C4-2B (cell line): ENCODE results near the gene ABCC6.

Experiments used
- ZFX ChIP-seq: fragments of 450-650 bp; IDR thresholded peaks from 2 replicates; pipeline ENCODE4 v1.6.1; 2017
- TF ChIP-seq, protein P1 (sequence below): fragments of 450-650 bp; conservative IDR thresholded peaks from 2 replicates; pipeline ENCODE4 v1.5.1; 2017; ENCODE audit warnings: mild to moderate bottlenecking

DNA sequence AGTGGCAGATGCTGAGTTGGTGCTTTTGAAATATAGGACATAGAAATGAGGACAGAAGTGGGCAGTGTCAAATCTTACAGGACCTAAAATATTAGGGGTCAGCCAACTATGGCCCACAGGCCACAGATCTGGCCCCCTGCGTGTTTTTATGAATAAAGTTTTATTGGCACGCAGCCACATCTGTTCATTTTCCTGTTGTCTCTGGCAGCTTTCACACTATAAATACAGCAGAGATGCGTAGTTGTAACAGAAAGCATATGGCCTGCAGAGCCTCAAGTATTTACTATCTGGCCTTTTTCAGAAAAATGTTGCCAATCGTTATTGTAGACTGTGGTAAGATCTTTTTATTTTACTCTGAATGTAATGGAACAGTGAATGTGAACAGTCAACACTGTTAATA lies 82.8 kb downstream of the ABCC6 start:
- TF ChIP-seq, protein P1, sequence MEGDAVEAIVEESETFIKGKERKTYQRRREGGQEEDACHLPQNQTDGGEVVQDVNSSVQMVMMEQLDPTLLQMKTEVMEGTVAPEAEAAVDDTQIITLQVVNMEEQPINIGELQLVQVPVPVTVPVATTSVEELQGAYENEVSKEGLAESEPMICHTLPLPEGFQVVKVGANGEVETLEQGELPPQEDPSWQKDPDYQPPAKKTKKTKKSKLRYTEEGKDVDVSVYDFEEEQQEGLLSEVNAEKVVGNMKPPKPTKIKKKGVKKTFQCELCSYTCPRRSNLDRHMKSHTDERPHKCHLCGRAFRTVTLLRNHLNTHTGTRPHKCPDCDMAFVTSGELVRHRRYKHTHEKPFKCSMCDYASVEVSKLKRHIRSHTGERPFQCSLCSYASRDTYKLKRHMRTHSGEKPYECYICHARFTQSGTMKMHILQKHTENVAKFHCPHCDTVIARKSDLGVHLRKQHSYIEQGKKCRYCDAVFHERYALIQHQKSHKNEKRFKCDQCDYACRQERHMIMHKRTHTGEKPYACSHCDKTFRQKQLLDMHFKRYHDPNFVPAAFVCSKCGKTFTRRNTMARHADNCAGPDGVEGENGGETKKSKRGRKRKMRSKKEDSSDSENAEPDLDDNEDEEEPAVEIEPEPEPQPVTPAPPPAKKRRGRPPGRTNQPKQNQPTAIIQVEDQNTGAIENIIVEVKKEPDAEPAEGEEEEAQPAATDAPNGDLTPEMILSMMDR, result no peak
- no peak for TF ChIP-seq ZFX
